ENCODE data around the gene FLT1.

- TF ChIP-seq ZNF544 (tag by site-specific recombination; IDR thresholded peaks at IDR 0.05) (no peak), MYNN (tag by site-specific recombination; IDR thresholded peaks at IDR 0.05; ENCODE audit: borderline replicate concordance) (no peak), KLF1 (tag by site-specific recombination; IDR thresholded peaks at IDR 0.05) (no peak)
Measured at GRCh38 chr13:28415994-28416421, 78.9 kb downstream of the FLT1 start.
